Endodermal cell (in vitro differentiated cells): Measurements from ENCODE around the gene NLE1. TPM values are rescaled to one million over a fixed set of nuclear protein-coding genes. Genes with fewer than 3 reads are reported as not detected.

Experiments used
- DNase-seq: peaks from one replicate; pipeline ENCODE4 v3.0.0-alpha.2; 2017
- H3K27ac ChIP-seq: 2 replicates; pipeline ENCODE4 v1.5.1; 2013; ENCODE audit warnings: mild to moderate bottlenecking, low read depth, low read length, moderate library complexity
- H3K27me3 ChIP-seq: 2 replicates; pipeline ENCODE4 v1.6.1; 2013; ENCODE audit warnings: mild to moderate bottlenecking, low read length, moderate library complexity; ENCODE audit not compliant: insufficient read depth, control insufficient read depth, poor library complexity, severe bottlenecking
- H3K36me3 ChIP-seq: 2 replicates; pipeline ENCODE4 v1.7.0; 2013; ENCODE audit warnings: mild to moderate bottlenecking, low read length, moderate library complexity; ENCODE audit not compliant: control insufficient read depth, insufficient read depth
- H3K4me1 ChIP-seq: one replicate; pipeline ENCODE4 v1.7.0; 2013; ENCODE audit warnings: low read length; ENCODE audit not compliant: control insufficient read depth, insufficient read depth
- H3K4me3 ChIP-seq: 2 replicates; pipeline ENCODE4 v1.5.1; 2013; ENCODE audit warnings: mild to moderate bottlenecking, low read length, moderate library complexity
- H3K9ac ChIP-seq: 2 replicates; pipeline ENCODE4 v1.6.1; 2013; ENCODE audit warnings: mild to moderate bottlenecking, low read length, moderate library complexity; ENCODE audit not compliant: poor library complexity, severe bottlenecking; ENCODE audit errors: extremely low read depth
- H3K9me3 ChIP-seq: 2 replicates; pipeline ENCODE4 v1.6.1; 2013; ENCODE audit warnings: mild to moderate bottlenecking, low read length, moderate library complexity; ENCODE audit not compliant: control insufficient read depth
- H3K27ac Mint-ChIP-seq: 2 replicates; pipeline ENCODE4 v1.8.0; 2020; ENCODE audit warnings: mixed read lengths
- H3K27me3 Mint-ChIP-seq: 2 replicates; pipeline ENCODE4 v1.8.0; 2021; ENCODE audit warnings: mild to moderate bottlenecking, mixed read lengths; ENCODE audit not compliant: insufficient read depth
- H3K36me3 Mint-ChIP-seq: 2 replicates; pipeline ENCODE4 v1.8.0; 2020; ENCODE audit warnings: low read depth, mixed read lengths
- H3K4me1 Mint-ChIP-seq: 2 replicates; pipeline ENCODE4 v1.8.0; 2020; ENCODE audit warnings: mixed read lengths
- H3K4me3 Mint-ChIP-seq: 2 replicates; pipeline ENCODE4 v1.8.0; 2020; ENCODE audit warnings: mild to moderate bottlenecking, moderate library complexity, mixed read lengths
- H3K9me3 Mint-ChIP-seq: 2 replicates; pipeline ENCODE4 v1.8.0; 2020; ENCODE audit warnings: mild to moderate bottlenecking, mixed read lengths
- CTCF ChIP-seq: fragments of 200-600 bp; sonication (generic); conservative IDR thresholded peaks from 2 replicates; pipeline ENCODE4 v1.5.0; 2021; ENCODE audit warnings: antibody characterized with exemption, mild to moderate bottlenecking
- WGBS, 2 experiments: methylation state at CpG; one replicate each; pipeline versions ENCODE4 v1.1.5 to v1.1.7; 2013; ENCODE audit warnings: missing lambda C conversion rate in 2 of 2, mixed read lengths in 1 of 2; ENCODE audit not compliant: insufficient coverage in 1 of 2, insufficient read length in 1 of 2; 5-methylcytosine and 5-hydroxymethylcytosine counted together
- total RNA-seq, 2 donors: library from RNA; stranded (reverse); fragmentation: NEBNext Ultra II Directional in 1 of 2; extraction: Animal tissue kit (Norgen Biotek cat#: 25700) in 1 of 2; gene quantifications; 2 replicates in 1 of 2; 3 replicates in 1 of 2; pipeline ENCODE4 v1.2.1, GENCODE V29; 2021

Gene NLE1
- total RNA-seq, 2 donors from 2014 or later, result 20.7 to 26.9 TPM

DNA sequence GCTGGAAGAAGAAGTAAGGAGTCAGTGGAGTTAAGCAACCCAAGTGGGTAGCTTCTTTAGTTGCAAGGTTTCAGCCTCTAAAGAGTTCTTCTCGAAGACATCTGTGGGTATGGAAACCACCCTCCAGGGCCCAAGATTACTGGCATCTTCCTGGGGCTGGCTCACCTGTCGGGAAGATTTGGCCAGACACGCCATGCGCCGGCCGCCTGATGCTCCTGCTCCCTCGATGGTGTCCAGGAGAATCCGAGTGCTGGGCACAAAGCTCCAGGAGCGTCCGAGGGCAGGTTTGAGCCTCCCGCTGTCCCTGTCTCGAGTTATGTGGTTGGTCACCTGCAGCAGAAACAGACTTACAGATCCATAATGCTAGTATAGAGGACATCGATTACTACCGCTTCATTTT lies 41.1 kb downstream of the NLE1 start:
- DNase-seq, result no peak
- H3K9me3 ChIP-seq, result no peaks in the 10 kb centered on the region
- TF ChIP-seq CTCF, result no peak
- 93 to 96% methylated on average over 14 of the region's 14 CpGs for WGBS, 2 experiments
- H3K9ac ChIP-seq, result no peak overlapping the region
- Mint-ChIP-seq H3K4me3 (no peak overlapping the region), H3K27me3 (no peaks in the 10 kb centered on the region), H3K27ac (no peak overlapping the region), H3K9me3 (no peaks in the 10 kb centered on the region), H3K36me3 (peaks cover 57% of the 10 kb centered on the region), H3K4me1 (no peaks in the 10 kb centered on the region)
- H3K36me3 ChIP-seq, result peaks cover 67% of the 10 kb centered on the region
- H3K4me1 ChIP-seq, result no peaks in the 10 kb centered on the region
- no peaks in the 10 kb centered on the region for H3K27me3 ChIP-seq
- H3K4me3 ChIP-seq, result no peak overlapping the region
- H3K27ac ChIP-seq, result no peak overlapping the region

DNA sequence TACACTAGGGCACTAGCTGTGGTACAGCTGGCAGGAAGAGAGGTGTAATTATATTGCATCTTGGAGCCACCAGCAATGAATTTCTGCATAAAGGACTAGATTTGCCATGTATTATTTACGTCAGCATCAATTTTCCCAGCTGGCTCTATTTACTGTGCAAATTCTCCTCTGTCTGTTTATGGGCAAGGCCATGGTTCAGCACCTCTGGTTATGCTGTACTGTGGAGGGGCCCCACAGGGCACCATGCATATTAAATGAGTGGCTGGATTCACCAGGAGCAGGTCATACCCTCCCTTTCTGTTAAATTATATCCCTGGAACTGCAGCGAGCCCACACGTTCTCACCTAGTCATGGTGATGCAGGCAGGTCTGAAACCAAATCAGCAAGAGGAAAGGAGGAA lies 42.2 kb downstream of the NLE1 start:
- Mint-ChIP-seq H3K27ac (peak overlapping the region; percentile 40), H3K9me3 (no peaks in the 10 kb centered on the region), H3K36me3 (peaks cover 46% of the 10 kb centered on the region), H3K4me3 (no peak overlapping the region), H3K27me3 (no peaks in the 10 kb centered on the region), H3K4me1 (no peaks in the 10 kb centered on the region)
- Histone ChIP-seq H3K36me3 (peaks cover 56% of the 10 kb centered on the region), H3K4me3 (no peak overlapping the region), H3K27ac (no peak overlapping the region), H3K4me1 (no peaks in the 10 kb centered on the region), H3K9me3 (no peaks in the 10 kb centered on the region), H3K27me3 (no peaks in the 10 kb centered on the region), H3K9ac (no peak overlapping the region)
- DNase-seq, result no peak
- no peak for TF ChIP-seq CTCF
- 93 to 95% methylated on average over 3 of the region's 3 CpGs for WGBS, 2 experiments

DNA sequence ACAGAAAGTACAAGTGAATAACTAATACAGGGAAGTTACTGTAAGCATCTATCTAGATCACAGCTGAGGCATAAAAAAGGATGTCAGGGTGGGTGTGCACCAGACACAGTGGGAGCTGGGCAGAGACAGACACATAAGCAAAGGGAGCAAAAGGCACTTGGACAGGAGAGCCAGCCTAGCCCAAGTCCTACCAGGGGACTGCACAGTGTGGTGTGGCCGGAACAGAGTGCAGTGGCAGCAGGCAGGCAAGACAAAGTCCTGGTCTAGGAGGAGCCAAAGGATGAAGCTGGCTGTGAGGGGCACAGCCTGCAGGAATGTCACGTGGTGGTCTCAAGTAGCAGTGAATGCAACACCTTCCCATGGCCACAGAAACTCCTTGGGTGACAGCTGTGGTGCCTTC lies 44.3 kb downstream of the NLE1 start:
- Histone ChIP-seq H3K4me3 (no peak overlapping the region), H3K27ac (no peak overlapping the region), H3K27me3 (no peaks in the 10 kb centered on the region), H3K36me3 (peaks cover 41% of the 10 kb centered on the region), H3K9me3 (no peaks in the 10 kb centered on the region), H3K9ac (no peak overlapping the region), H3K4me1 (no peaks in the 10 kb centered on the region)
- no peak for TF ChIP-seq CTCF
- Mint-ChIP-seq H3K27ac (no peak overlapping the region), H3K36me3 (peaks cover 34% of the 10 kb centered on the region), H3K4me3 (no peak overlapping the region), H3K4me1 (no peaks in the 10 kb centered on the region), H3K9me3 (no peaks in the 10 kb centered on the region), H3K27me3 (no peaks in the 10 kb centered on the region)
- peak; percentile 51 for DNase-seq
- WGBS, 2 experiments, result 88% methylated on average over 2 of the region's 2 CpGs
